ENCODE measurements around the gene UPK2. TPM values are rescaled to one million over a fixed set of nuclear protein-coding genes. Genes with fewer than 3 reads are reported as not detected.

UPK2 gene
- total RNA-seq, 1 experiment from 2014 or later = 3.5 TPM

DNA sequence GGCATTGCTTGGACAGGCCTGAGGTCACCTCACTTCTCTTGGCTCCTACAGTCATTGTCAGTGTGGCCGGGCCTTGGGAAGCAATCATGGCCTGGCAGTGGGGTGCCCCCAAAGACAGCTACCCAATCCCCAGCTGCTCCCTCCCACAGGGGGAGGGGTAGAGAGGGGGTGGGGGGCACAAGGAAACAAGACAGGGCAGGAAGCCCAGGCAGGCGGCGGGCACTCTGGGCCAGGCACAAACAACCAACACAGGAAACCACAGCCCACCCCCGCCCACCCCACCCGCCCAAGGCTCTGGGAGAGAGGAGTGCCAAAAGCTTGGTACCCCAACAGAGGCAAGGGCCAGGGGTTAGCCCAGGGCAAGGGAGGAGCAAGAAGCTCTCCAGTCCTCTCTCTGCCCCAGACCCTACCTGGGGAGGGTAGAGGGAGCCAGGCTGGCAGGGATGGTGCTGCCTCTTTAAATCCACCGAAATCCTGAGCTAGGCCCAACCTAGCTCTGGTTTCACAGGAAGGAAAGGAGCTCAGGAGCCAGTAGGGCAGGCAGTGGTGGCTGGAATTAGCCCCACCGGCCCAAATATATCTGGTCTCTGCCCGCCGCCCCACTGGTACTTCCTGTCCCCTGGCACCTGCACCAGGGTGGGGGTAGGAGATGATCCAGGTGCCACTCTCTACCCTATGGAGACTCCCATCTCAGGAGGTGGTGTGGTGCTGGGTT lies 42.5 kb upstream of the UPK2 start:
- Mint-ChIP-seq H3K4me3 (ENCODE audit: unreplicated experiment) (peak overlapping the region; percentile 76), H3K4me1 (ENCODE audit: low read depth, unreplicated experiment) (peaks cover 63% of the 10 kb centered on the region), H3K36me3 (ENCODE audit: insufficient read depth, unreplicated experiment) (peaks cover 83% of the 10 kb centered on the region), H3K27me3 (ENCODE audit: insufficient read depth, unreplicated experiment) (no peaks in the 10 kb centered on the region), H3K27ac (ENCODE audit: unreplicated experiment) (peak overlapping the region; percentile 96), H3K9me3 (ENCODE audit: unreplicated experiment) (no peaks in the 10 kb centered on the region)
- CTCF ChIA-PET = interaction anchor here (1.0 to 7.2 kb wide), 2 partner anchors 12 to 16 kb away, joined by 4 to 170 read pairs; partner anchors contain the start of gene BCL9L
- TF ChIP-seq, protein P1, sequence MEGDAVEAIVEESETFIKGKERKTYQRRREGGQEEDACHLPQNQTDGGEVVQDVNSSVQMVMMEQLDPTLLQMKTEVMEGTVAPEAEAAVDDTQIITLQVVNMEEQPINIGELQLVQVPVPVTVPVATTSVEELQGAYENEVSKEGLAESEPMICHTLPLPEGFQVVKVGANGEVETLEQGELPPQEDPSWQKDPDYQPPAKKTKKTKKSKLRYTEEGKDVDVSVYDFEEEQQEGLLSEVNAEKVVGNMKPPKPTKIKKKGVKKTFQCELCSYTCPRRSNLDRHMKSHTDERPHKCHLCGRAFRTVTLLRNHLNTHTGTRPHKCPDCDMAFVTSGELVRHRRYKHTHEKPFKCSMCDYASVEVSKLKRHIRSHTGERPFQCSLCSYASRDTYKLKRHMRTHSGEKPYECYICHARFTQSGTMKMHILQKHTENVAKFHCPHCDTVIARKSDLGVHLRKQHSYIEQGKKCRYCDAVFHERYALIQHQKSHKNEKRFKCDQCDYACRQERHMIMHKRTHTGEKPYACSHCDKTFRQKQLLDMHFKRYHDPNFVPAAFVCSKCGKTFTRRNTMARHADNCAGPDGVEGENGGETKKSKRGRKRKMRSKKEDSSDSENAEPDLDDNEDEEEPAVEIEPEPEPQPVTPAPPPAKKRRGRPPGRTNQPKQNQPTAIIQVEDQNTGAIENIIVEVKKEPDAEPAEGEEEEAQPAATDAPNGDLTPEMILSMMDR (IDR thresholded peaks at IDR 0.05; ENCODE audit: insufficient read depth in 1 of 2, low read depth in 1 of 2, low read length in 1 of 2, severe bottlenecking in 1 of 2, unreplicated experiment in 1 of 2) = no peak
- no peaks in the 10 kb centered on the region for H3K27me3 ChIP-seq (replicated peaks; ENCODE audit: control insufficient read depth, insufficient read depth, low read length)
- BruUV-seq (replicated peaks) = no TSS peak
- H3K36me3 ChIP-seq (ENCODE audit: control insufficient read depth, insufficient read depth, low read length) = peaks cover 4% of the 10 kb centered on the region
- H3K4me1 ChIP-seq = peaks cover 83% of the 10 kb centered on the region
- POLR2A ChIA-PET = interaction anchor here (1.5 to 7.0 kb wide), 4 partner anchors 13 to 154 kb away, joined by 4 to 171 read pairs (median 79); partner anchors contain the start of genes BCL9L, DDX6 and VPS11
- no peaks in the 10 kb centered on the region for H3K9me3 ChIP-seq
- intact Hi-C loops (cut with micrococcal nuclease; ENCODE audit: unreplicated experiment) = loop anchor here (5.0 kb wide), 1 partner anchor 291 kb away; no protein-coding TSS in a partner anchor
- DNase-seq = no peak
- H3K4me3 ChIP-seq (ENCODE audit: low read depth, low read length) = no peak overlapping the region

DNA sequence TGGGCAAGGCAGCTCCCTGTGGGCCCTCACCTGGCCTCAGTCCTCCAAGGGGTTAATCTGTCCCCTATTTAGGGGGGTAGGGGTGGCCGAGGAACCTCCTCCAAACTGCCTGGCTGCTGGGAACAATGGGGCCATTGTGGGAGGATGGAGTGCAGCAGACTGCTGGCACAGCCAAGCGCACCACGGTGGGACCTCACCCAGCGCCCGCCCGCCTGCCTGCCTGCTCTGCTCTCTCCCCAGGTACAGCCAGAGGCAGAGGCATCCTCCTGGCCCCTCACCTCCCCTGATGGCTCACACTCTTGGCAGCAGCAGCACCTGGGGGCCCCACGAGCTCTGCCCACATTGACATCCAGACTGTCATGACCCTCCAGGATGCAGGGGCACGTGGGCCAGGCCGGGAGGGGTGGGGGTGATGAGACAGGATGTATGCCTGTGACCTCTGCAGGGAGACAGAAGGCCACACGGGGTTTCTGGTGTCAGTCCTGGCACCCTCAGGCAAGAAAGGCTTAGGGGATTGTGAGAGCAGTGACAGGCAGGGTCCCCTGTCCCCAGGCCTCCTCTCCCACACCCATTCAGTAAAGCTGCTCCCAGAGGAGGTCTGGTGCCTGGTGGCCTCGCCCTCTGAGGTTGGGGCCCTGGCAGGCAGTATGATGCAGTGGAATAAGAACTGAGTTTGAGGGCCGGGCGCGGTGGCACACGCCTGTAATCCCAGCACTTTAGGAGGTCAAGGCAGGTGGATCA lies 41.8 kb upstream of the UPK2 start:
- Histone ChIP-seq H3K4me3 (ENCODE audit: low read depth, low read length) (no peak overlapping the region), H3K27me3 (replicated peaks; ENCODE audit: control insufficient read depth, insufficient read depth, low read length) (no peaks in the 10 kb centered on the region), H3K36me3 (ENCODE audit: control insufficient read depth, insufficient read depth, low read length) (peaks cover 4% of the 10 kb centered on the region; the same call in 1 of the 2 replicates), H3K9me3 (no peaks in the 10 kb centered on the region), H3K4me1 (peaks cover 78% of the 10 kb centered on the region)
- H3K27ac Mint-ChIP-seq (ENCODE audit: unreplicated experiment) = peak overlapping the region; percentile 100
- ChIA-PET CTCF (interaction anchor here (1.0 to 7.2 kb wide), 2 partner anchors 11 to 16 kb away, joined by 4 to 170 read pairs; partner anchors contain the start of gene BCL9L), POLR2A (interaction anchor here (0.5 to 7.0 kb wide), 2 partner anchors 15 to 86 kb away, joined by 3 to 171 read pairs; no protein-coding TSS in a partner anchor)
- TF ChIP-seq, protein P1 (IDR thresholded peaks at IDR 0.05; ENCODE audit: insufficient read depth in 1 of 2, low read depth in 1 of 2, low read length in 1 of 2, severe bottlenecking in 1 of 2, unreplicated experiment in 1 of 2) = no peak
- peaks cover 83% of the 10 kb centered on the region for H3K36me3 Mint-ChIP-seq (ENCODE audit: insufficient read depth, unreplicated experiment)
- H3K27me3 Mint-ChIP-seq (ENCODE audit: insufficient read depth, unreplicated experiment) = no peaks in the 10 kb centered on the region
- peak overlapping the region; percentile 17 for H3K4me3 Mint-ChIP-seq (ENCODE audit: unreplicated experiment)
- intact Hi-C loops (cut with micrococcal nuclease; ENCODE audit: unreplicated experiment) = loop anchor here (5.0 kb wide), 1 partner anchor 292 kb away; no protein-coding TSS in a partner anchor
- H3K4me1 Mint-ChIP-seq (ENCODE audit: low read depth, unreplicated experiment) = peaks cover 58% of the 10 kb centered on the region
- BruUV-seq (replicated peaks) = no TSS peak
- peak; percentile 21 to 50 for DNase-seq
- no peaks in the 10 kb centered on the region for H3K9me3 Mint-ChIP-seq (ENCODE audit: unreplicated experiment)

DNA sequence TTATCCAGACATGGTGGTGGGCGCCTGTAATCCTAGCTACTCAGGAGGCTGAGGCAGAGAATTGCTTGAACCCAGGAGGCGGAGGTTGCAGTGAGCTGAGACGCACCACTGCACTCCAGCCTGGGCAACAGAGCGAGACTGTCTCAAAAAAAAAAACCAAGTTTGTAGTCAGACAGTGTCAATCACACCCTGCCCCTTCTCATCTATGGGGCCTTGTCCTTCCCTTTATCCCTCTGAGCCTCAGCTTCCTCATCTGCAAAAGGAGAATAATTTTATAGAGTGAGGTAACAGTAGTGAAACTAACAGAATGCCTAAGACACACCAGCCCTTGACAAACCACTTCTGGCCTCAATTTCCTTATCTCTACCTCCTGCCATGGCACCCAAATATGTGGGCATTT lies 41.1 kb upstream of the UPK2 start:
- ChIA-PET CTCF (interaction anchor here (7.2 kb wide), 1 partner anchor 15 kb away, joined by 170 read pairs; no protein-coding TSS in a partner anchor), POLR2A (interaction anchor here (0.5 kb wide), 1 partner anchor 85 kb away, joined by 3 read pairs; no protein-coding TSS in a partner anchor)
- H3K4me3 ChIP-seq (ENCODE audit: low read depth, low read length) = no peak overlapping the region
- peaks cover 83% of the 10 kb centered on the region for H3K36me3 Mint-ChIP-seq (ENCODE audit: insufficient read depth, unreplicated experiment)
- peak overlapping the region; percentile 100 for H3K27ac Mint-ChIP-seq (ENCODE audit: unreplicated experiment)
- TF ChIP-seq, protein P1 (IDR thresholded peaks at IDR 0.05; ENCODE audit: insufficient read depth in 1 of 2, low read depth in 1 of 2, low read length in 1 of 2, severe bottlenecking in 1 of 2, unreplicated experiment in 1 of 2) = no peak
- intact Hi-C loops (cut with micrococcal nuclease; ENCODE audit: unreplicated experiment) = loop anchor here (5.0 kb wide), 1 partner anchor 293 kb away; no protein-coding TSS in a partner anchor
- peaks cover 3% of the 10 kb centered on the region; the same call in 1 of the 2 replicates for H3K36me3 ChIP-seq (ENCODE audit: control insufficient read depth, insufficient read depth, low read length)
- peaks cover 57% of the 10 kb centered on the region for H3K4me1 Mint-ChIP-seq (ENCODE audit: low read depth, unreplicated experiment)
- H3K4me3 Mint-ChIP-seq (ENCODE audit: unreplicated experiment) = peak overlapping the region; percentile 12
- H3K27me3 ChIP-seq (replicated peaks; ENCODE audit: control insufficient read depth, insufficient read depth, low read length) = no peaks in the 10 kb centered on the region
- H3K9me3 Mint-ChIP-seq (ENCODE audit: unreplicated experiment) = no peaks in the 10 kb centered on the region
- no peaks in the 10 kb centered on the region for H3K27me3 Mint-ChIP-seq (ENCODE audit: insufficient read depth, unreplicated experiment)
- H3K9me3 ChIP-seq = no peaks in the 10 kb centered on the region
- no TSS peak for BruUV-seq (replicated peaks)
- DNase-seq = no peak
- peaks cover 78% of the 10 kb centered on the region for H3K4me1 ChIP-seq
